ENCODE results near the gene ST6GALNAC3.

DNA sequence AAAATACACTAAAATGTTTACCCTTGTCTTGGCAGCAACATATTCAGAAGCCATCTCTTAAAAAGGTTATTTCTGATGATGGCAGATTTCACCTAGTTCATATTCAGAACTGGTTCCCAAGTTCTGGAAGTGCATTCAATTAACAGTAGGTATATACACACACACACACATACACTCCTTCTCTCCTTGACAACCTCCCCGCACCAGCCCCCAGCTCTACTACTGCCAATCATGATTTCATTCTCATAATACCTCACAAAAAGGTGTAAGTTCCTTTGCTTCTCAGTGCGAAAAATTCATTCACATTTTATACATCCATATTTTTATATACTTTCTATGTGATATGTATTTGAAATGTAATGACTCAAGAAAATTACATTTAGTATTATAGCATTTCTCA, 564.6 kb downstream of the ST6GALNAC3 start:
- TF ChIP-seq, protein P1, sequence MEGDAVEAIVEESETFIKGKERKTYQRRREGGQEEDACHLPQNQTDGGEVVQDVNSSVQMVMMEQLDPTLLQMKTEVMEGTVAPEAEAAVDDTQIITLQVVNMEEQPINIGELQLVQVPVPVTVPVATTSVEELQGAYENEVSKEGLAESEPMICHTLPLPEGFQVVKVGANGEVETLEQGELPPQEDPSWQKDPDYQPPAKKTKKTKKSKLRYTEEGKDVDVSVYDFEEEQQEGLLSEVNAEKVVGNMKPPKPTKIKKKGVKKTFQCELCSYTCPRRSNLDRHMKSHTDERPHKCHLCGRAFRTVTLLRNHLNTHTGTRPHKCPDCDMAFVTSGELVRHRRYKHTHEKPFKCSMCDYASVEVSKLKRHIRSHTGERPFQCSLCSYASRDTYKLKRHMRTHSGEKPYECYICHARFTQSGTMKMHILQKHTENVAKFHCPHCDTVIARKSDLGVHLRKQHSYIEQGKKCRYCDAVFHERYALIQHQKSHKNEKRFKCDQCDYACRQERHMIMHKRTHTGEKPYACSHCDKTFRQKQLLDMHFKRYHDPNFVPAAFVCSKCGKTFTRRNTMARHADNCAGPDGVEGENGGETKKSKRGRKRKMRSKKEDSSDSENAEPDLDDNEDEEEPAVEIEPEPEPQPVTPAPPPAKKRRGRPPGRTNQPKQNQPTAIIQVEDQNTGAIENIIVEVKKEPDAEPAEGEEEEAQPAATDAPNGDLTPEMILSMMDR (IDR thresholded peaks at IDR 0.05; ENCODE audit: low read depth, low read length, poor library complexity, severe bottlenecking) = no peak
- TF ChIP-seq EZH2phosphoT487 (IDR thresholded peaks at IDR 0.05; ENCODE audit: borderline replicate concordance, low read length) = no peak
